Measurements from ENCODE around the gene KIF21B.

The KIF21B gene

GRCh38 chr1:201006450-201006849 lies 17.1 kb downstream of the KIF21B start:
- Histone ChIP-seq H3K4me2 (ENCODE audit: low read length, poor library complexity, severe bottlenecking) (no peak overlapping the region), H2BK12ac (ENCODE audit: low read length in 2 of 2) (no peak overlapping the region), H3K36me3 (ENCODE audit: control insufficient read depth in 1 of 2, insufficient read depth in 2 of 2, low read depth in 1 of 2, low read length in 2 of 2) (peaks cover 0 to 26% of the 10 kb centered on the region in 2 experiments), H3K27me3 (ENCODE audit: control insufficient read depth in 1 of 2, insufficient read depth in 1 of 2, low read length in 2 of 2) (peaks cover 0 to 21% of the 10 kb centered on the region in 2 experiments), H2AK5ac (ENCODE audit: low read length, severe bottlenecking) (no peak overlapping the region), H3K4me3 (ENCODE audit: insufficient read depth in 1 of 2, low read depth in 1 of 2, low read length in 2 of 2) (no peak overlapping the region), H2BK15ac (ENCODE audit: low read depth, poor library complexity, severe bottlenecking) (no peak overlapping the region), H3K14ac (ENCODE audit: low read length in 2 of 2) (no peak overlapping the region), H4K8ac (ENCODE audit: low read length) (no peak overlapping the region), H3K9me3 (ENCODE audit: control insufficient read depth, low read length) (no peaks in the 10 kb centered on the region), H3K23ac (ENCODE audit: low read length in 2 of 2) (no peak overlapping the region), H3K18ac (ENCODE audit: low read depth in 1 of 2, low read length in 2 of 2) (no peak overlapping the region), H2BK5ac (ENCODE audit: low read depth, low read length, poor library complexity, severe bottlenecking) (no peak overlapping the region), H2AFZ (ENCODE audit: low read depth, low read length) (no peak overlapping the region), H3K4ac (ENCODE audit: low read depth in 1 of 2, low read length in 2 of 2) (no peak overlapping the region), H4K91ac (ENCODE audit: low read length) (no peak overlapping the region), H3K79me1 (replicated peaks; ENCODE audit: low read length, poor library complexity, severe bottlenecking) (peaks cover 10% of the 10 kb centered on the region), H2BK120ac (ENCODE audit: low read depth, low read length) (no peak overlapping the region), H3K9ac (ENCODE audit: low read length) (no peak overlapping the region), H3K4me1 (ENCODE audit: control insufficient read depth, insufficient read depth, low read depth, low read length) (peaks cover 6% of the 10 kb centered on the region), H3K27ac (ENCODE audit: low read length, poor library complexity, severe bottlenecking) (no peak overlapping the region)
- peak; percentile 45 for DNase-seq
- 62% methylated on average over 1 of the region's 2 CpGs for WGBS

- H2BK120ac ChIP-seq (ENCODE audit: low read depth, low read length), result no peak overlapping the region
These were observed 18.8 kb downstream of the KIF21B start for GRCh38 chr1:201004732-201005131.

GRCh38 chr1:201004154-201004553 lies 19.4 kb downstream of the KIF21B start:
- 95% methylated on average over 6 of the region's 6 CpGs for WGBS

More at GRCh38 chr1:201004732-201005131, 18.8 kb downstream of the KIF21B start:
- DNase-seq, result no peak
- no peak overlapping the region for H3K23ac ChIP-seq (ENCODE audit: low read length in 2 of 2)
- no peak overlapping the region for H2BK15ac ChIP-seq (ENCODE audit: low read depth, poor library complexity, severe bottlenecking)
- no peak overlapping the region for H3K18ac ChIP-seq (ENCODE audit: low read depth in 1 of 2, low read length in 2 of 2)
- no peaks in the 10 kb centered on the region for H3K9me3 ChIP-seq (ENCODE audit: control insufficient read depth, low read length)
- no peak overlapping the region for H3K4me3 ChIP-seq (ENCODE audit: insufficient read depth in 1 of 2, low read depth in 1 of 2, low read length in 2 of 2)
- H3K4ac ChIP-seq (ENCODE audit: low read depth in 1 of 2, low read length in 2 of 2), result no peak overlapping the region
- H3K79me1 ChIP-seq (replicated peaks; ENCODE audit: low read length, poor library complexity, severe bottlenecking), result peaks cover 5% of the 10 kb centered on the region
- H3K27me3 ChIP-seq (ENCODE audit: control insufficient read depth in 1 of 2, insufficient read depth in 1 of 2, low read length in 2 of 2), result peaks cover 0 to 9% of the 10 kb centered on the region in 2 experiments
- H4K91ac ChIP-seq (ENCODE audit: low read length), result no peak overlapping the region
- no peak overlapping the region for H3K14ac ChIP-seq (ENCODE audit: low read length in 2 of 2)
- H4K8ac ChIP-seq (ENCODE audit: low read length), result no peak overlapping the region
- no peak overlapping the region for H3K9ac ChIP-seq (ENCODE audit: low read length)
- no peak overlapping the region for H2AFZ ChIP-seq (ENCODE audit: low read depth, low read length)
- H2BK12ac ChIP-seq (ENCODE audit: low read length in 2 of 2), result no peak overlapping the region
- no peak overlapping the region for H2AK5ac ChIP-seq (ENCODE audit: low read length, severe bottlenecking)
- peaks cover 4% of the 10 kb centered on the region for H3K4me1 ChIP-seq (ENCODE audit: control insufficient read depth, insufficient read depth, low read depth, low read length)
- no peak overlapping the region for H3K27ac ChIP-seq (ENCODE audit: low read length, poor library complexity, severe bottlenecking)
- peaks cover 0 to 36% of the 10 kb centered on the region in 2 experiments for H3K36me3 ChIP-seq (ENCODE audit: control insufficient read depth in 1 of 2, insufficient read depth in 2 of 2, low read depth in 1 of 2, low read length in 2 of 2)
- WGBS, result 96% methylated on average over 14 of the region's 14 CpGs
- H3K4me2 ChIP-seq (ENCODE audit: low read length, poor library complexity, severe bottlenecking), result no peak overlapping the region
- no peak overlapping the region for H2BK5ac ChIP-seq (ENCODE audit: low read depth, low read length, poor library complexity, severe bottlenecking)

GRCh38 chr1:201002510-201002909 lies 21.0 kb downstream of the KIF21B start:
- no peak overlapping the region for H2BK5ac ChIP-seq (ENCODE audit: low read depth, low read length, poor library complexity, severe bottlenecking)
- no peaks in the 10 kb centered on the region for H3K79me1 ChIP-seq (replicated peaks; ENCODE audit: low read length, poor library complexity, severe bottlenecking)
- H2AK5ac ChIP-seq (ENCODE audit: low read length, severe bottlenecking), result no peak overlapping the region
- no peak overlapping the region for H3K4me2 ChIP-seq (ENCODE audit: low read length, poor library complexity, severe bottlenecking)
- peaks cover 0 to 9% of the 10 kb centered on the region in 2 experiments for H3K27me3 ChIP-seq (ENCODE audit: control insufficient read depth in 1 of 2, insufficient read depth in 1 of 2, low read length in 2 of 2)
- H3K4me1 ChIP-seq (ENCODE audit: control insufficient read depth, insufficient read depth, low read depth, low read length), result peaks cover 4% of the 10 kb centered on the region
- H3K9me3 ChIP-seq (ENCODE audit: control insufficient read depth, low read length), result no peaks in the 10 kb centered on the region
- no peak overlapping the region for H3K4ac ChIP-seq (ENCODE audit: low read depth in 1 of 2, low read length in 2 of 2)
- H3K27ac ChIP-seq (ENCODE audit: low read length, poor library complexity, severe bottlenecking), result no peak overlapping the region
- peaks cover 0 to 45% of the 10 kb centered on the region in 2 experiments for H3K36me3 ChIP-seq (ENCODE audit: control insufficient read depth in 1 of 2, insufficient read depth in 2 of 2, low read depth in 1 of 2, low read length in 2 of 2)
- no peak overlapping the region for H3K14ac ChIP-seq (ENCODE audit: low read length in 2 of 2)
- no peak overlapping the region for H3K18ac ChIP-seq (ENCODE audit: low read depth in 1 of 2, low read length in 2 of 2)
- WGBS, result 86% methylated on average over 1 of the region's 1 CpG
- H2BK12ac ChIP-seq (ENCODE audit: low read length in 2 of 2), result no peak overlapping the region
- H2BK15ac ChIP-seq (ENCODE audit: low read depth, poor library complexity, severe bottlenecking), result no peak overlapping the region
- H3K23ac ChIP-seq (ENCODE audit: low read length in 2 of 2), result no peak overlapping the region
- no peak overlapping the region for H3K9ac ChIP-seq (ENCODE audit: low read length)
- H2AFZ ChIP-seq (ENCODE audit: low read depth, low read length), result no peak overlapping the region
- no peak overlapping the region for H3K4me3 ChIP-seq (ENCODE audit: insufficient read depth in 1 of 2, low read depth in 1 of 2, low read length in 2 of 2)
- H2BK120ac ChIP-seq (ENCODE audit: low read depth, low read length), result no peak overlapping the region
- no peak for DNase-seq
- no peak overlapping the region for H4K91ac ChIP-seq (ENCODE audit: low read length)
- no peak overlapping the region for H4K8ac ChIP-seq (ENCODE audit: low read length)

More at GRCh38 chr1:201004154-201004553, 19.4 kb downstream of the KIF21B start:
- H3K18ac ChIP-seq (ENCODE audit: low read depth in 1 of 2, low read length in 2 of 2), result no peak overlapping the region
- peaks cover 4% of the 10 kb centered on the region for H3K4me1 ChIP-seq (ENCODE audit: control insufficient read depth, insufficient read depth, low read depth, low read length)
- no peak overlapping the region for H3K27ac ChIP-seq (ENCODE audit: low read length, poor library complexity, severe bottlenecking)
- H4K91ac ChIP-seq (ENCODE audit: low read length), result no peak overlapping the region
- no peak overlapping the region for H3K4me2 ChIP-seq (ENCODE audit: low read length, poor library complexity, severe bottlenecking)
- no peak overlapping the region for H3K4ac ChIP-seq (ENCODE audit: low read depth in 1 of 2, low read length in 2 of 2)
- H3K23ac ChIP-seq (ENCODE audit: low read length in 2 of 2), result no peak overlapping the region
- peaks cover 0 to 41% of the 10 kb centered on the region in 2 experiments for H3K36me3 ChIP-seq (ENCODE audit: control insufficient read depth in 1 of 2, insufficient read depth in 2 of 2, low read depth in 1 of 2, low read length in 2 of 2)
- H3K79me1 ChIP-seq (replicated peaks; ENCODE audit: low read length, poor library complexity, severe bottlenecking), result peaks cover 5% of the 10 kb centered on the region
- H2BK120ac ChIP-seq (ENCODE audit: low read depth, low read length), result no peak overlapping the region
- H2BK15ac ChIP-seq (ENCODE audit: low read depth, poor library complexity, severe bottlenecking), result no peak overlapping the region
- H3K4me3 ChIP-seq (ENCODE audit: insufficient read depth in 1 of 2, low read depth in 1 of 2, low read length in 2 of 2), result no peak overlapping the region
- H2BK5ac ChIP-seq (ENCODE audit: low read depth, low read length, poor library complexity, severe bottlenecking), result no peak overlapping the region
- peaks cover 0 to 9% of the 10 kb centered on the region in 2 experiments for H3K27me3 ChIP-seq (ENCODE audit: control insufficient read depth in 1 of 2, insufficient read depth in 1 of 2, low read length in 2 of 2)
- no peak overlapping the region for H2AFZ ChIP-seq (ENCODE audit: low read depth, low read length)
- no peak overlapping the region for H2BK12ac ChIP-seq (ENCODE audit: low read length in 2 of 2)
- H3K14ac ChIP-seq (ENCODE audit: low read length in 2 of 2), result no peak overlapping the region
- H3K9me3 ChIP-seq (ENCODE audit: control insufficient read depth, low read length), result no peaks in the 10 kb centered on the region
- DNase-seq, result no peak
- H4K8ac ChIP-seq (ENCODE audit: low read length), result no peak overlapping the region
- H2AK5ac ChIP-seq (ENCODE audit: low read length, severe bottlenecking), result no peak overlapping the region
- H3K9ac ChIP-seq (ENCODE audit: low read length), result no peak overlapping the region
